Superior temporal gyrus (tissue), 1 donor: ENCODE data around the gene ROR1.
A peak's percentile ranks its signal among the peaks of the same experiment; 100 is the strongest.
"Not testable (repeated sequence)": the region's sequence is repeated elsewhere in the genome, so short reads cannot be mapped to it uniquely, and the experiment has no call there.

Experiments used
- DNase-seq: peaks from one replicate; pipeline ENCODE4 v3.0.0-alpha.2; 2016; ENCODE audit errors: extremely low spot score

Gene ROR1

DNA sequence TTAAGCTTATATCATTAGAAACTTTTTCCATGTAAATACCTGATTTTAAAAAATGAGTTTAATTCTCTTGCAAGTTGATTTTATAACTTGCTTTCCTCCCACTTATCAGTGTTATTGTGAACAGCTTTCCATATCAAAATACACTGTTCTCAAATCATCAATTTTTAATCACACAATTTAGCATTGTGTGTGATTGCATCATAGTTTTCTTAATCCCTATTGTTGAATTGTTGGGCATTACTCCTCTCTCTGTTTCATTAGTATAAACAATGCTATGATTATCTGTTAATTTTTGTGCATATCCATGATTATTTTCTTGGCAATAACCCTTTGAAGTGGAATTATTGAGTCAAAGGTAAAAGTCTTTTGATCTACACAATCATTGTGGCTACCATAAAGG is 48.7 kb downstream of the ROR1 start:
- DNase-seq, result no peak

DNA sequence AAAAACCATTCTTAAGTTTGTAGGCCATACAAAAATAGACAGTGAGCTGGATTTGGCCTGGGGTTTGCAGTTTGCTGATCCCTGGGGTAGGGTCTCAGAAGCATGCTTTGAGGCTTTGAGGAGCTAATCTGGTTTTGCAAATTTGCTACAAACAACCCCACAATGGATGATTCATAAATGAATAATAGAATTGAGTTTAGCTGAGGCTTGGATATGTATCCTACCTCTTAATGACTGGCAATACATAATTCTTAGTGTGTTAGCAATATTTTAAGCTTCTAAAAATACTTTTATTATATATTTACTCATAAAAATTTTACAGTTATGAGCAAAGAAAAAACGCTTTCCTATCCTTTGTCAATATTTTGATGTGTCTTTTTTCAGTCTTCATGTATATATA is 50.6 kb downstream of the ROR1 start:
- DNase-seq, result no peak

DNA sequence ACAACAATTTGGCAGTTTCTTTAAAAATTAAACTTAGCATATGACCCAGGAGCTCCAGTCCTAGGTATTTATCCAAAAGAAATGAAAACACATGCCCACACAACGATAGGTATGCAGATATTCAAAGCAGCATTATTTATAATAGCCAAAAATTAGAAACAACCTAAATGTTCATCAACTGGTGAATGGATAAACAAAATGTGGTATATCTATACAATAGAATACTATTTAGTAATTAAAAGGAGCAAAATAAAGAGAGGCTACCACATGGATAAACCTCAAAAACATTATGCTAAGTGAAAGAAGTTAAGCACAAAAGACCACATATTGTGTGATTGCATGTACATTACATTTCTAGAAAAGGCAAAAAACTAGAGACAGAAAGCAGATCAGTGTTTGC is 51.3 kb downstream of the ROR1 start:
- DNase-seq, result no peak

DNA sequence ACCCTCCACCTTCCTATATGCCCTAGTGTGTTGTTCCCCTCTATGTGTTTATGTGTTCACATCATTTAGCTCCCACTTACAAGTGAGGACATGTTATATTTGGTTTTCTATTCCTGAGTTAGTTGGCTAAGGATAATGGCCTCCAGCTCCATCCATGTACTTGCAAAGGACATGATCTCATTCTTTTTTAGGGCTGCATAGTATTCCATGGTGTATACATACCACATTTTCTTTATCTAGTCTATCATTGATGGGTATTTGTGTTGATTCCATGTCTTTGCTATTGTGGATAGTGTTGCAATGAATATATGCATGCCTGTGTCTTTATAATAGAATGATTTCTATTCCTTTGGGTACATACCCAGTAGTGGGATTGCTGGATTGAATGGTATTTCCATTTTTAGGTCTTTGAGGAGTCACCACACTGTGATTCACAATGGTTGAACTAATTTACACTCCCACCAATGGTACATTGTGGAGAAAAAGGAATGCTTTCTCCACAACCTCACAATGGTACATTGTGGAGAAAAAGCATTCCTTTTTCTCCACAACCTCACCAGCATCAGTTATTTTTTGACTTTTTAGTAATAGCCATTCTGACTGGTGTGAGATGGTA is 52.5 kb downstream of the ROR1 start:
- not testable (repeated sequence) for DNase-seq

DNA sequence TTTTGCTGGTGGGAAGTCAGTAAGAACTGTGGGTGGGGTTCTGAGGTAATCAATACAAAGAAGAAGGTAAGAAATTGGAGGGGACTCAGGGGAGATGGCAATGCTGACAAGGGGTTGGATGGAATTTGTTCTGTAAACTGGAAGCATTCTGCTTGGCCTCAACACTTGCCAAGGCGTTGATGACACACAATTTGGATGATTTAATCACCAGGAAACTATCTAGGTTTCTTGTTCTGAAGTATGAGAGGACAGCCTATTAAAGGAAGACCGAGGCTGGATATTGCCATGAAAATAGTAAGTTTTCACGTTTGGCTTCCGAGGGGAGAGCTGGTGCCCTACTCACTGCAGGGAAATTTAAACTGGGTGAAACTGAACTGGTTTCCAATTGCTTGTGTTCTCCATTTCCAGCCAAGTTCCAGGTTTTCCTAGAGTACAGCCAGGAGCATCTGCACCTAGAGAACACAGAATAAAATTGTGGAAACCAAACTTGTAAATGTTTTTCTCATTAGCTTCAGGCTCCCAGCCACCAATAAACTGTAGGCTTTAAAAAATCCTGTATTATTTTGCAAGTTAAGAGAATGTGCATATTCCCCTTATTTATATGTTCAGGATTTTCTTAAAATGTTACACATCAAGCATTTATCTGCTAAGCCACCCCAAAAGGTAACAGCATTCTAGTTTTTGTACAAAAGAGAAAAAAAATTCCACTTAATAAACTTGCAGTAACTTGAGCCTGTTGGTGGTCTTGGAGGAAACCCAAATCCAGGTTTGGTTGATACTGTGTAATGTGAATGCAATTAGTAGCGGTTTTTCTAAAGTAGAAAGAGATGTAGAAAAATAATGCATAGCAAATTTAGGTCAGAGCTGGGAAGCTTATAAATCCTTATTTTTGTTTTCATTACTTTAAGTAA is 53.8 kb downstream of the ROR1 start:
- no peak for DNase-seq

DNA sequence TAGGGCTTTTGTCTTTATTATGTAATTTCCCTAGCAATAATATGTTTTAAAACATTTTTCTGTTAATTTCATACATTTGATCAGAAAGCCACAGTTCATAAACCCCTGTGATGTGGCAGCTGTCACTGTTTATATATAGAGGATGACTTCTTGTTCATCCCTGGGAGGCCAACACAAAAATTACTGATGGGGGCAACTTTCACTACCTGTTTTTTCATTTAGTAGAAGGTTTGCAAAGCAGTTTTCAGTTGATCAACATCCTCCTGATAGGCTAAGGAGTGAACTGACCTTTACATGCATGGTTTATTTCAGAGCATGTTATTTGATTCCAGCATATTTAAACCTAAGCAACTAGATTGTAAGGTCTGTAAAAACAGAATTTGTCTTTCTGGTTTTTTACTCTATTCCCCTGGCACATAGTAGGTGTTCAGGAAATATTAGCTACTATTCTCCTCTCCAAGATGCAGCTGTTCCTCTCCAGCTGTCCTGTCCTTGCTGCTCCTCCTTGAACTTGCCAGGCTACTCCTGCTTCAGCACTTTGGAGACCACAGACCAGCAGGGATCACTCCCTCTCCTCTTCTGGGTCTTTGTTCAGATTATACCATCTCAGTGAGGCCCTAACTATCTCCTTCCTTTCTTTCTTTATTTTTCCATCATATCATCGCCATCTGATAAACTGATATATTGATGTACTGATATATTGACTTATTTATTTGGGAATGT is 54.7 kb downstream of the ROR1 start:
- no peak for DNase-seq

DNA sequence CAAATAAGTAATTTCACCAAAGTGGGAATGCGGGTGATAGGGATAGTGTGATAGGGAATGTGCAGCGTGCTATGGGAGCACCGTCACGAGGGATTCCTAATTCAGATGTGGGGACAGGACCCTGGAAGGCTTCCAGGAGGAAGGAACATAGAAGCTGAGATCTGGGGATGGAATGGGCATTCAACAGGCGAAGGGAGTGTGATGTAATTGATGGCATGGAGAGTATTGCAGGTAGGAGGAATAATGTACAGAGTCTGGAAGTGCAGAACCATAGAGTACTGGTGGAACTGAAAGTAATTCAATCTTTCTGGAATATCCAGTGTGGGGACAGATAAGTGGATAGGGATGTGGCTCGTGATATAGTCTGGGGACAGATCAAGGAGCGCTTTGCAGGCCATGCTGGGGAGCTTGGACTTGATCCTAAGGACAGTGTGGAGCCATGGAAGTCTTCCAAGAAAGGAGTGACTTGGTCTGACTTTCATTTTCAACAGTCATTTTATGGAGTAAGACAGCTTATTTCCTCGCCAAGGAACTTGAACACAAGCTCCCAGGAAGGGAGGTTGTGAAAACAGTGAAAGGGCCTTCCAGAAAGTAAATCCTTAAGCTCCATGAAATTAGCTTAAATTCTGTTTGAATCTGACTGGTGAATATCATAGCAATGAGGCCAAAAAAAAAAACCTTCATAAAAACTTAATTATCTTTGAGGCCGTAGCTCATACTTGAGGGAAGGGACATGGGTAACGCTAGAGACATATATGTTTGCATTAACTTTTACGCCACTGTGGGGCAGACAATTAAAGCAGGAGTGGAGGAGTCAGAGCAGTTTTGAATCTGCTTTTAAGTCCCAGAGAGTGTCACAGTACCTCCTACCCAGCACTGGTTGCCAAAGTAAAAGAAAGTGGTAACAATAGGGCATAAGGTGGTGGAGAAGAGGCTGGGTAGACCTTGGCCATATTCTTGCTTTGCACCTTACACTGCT is 55.8 kb downstream of the ROR1 start:
- DNase-seq, result no peak

DNA sequence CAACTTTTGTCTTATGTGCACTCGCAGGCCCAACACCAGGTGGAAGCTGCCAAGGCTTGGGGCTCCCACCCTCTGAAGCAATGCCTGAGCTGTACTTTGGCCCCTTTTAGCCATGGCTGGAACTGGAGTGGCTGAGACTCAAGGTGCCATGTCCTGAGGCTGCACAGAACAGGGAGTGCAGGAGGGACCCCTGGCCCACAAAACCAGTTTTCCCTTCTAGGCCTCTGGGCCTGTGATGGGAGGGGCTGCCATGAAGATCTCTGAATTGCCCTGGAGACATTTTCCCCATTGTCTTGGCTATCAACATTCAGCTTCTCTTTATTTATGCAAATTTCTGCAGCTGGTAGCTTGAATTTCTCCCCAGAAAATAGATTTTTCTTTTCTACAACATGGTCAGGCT is 57.6 kb downstream of the ROR1 start:
- no peak for DNase-seq

DNA sequence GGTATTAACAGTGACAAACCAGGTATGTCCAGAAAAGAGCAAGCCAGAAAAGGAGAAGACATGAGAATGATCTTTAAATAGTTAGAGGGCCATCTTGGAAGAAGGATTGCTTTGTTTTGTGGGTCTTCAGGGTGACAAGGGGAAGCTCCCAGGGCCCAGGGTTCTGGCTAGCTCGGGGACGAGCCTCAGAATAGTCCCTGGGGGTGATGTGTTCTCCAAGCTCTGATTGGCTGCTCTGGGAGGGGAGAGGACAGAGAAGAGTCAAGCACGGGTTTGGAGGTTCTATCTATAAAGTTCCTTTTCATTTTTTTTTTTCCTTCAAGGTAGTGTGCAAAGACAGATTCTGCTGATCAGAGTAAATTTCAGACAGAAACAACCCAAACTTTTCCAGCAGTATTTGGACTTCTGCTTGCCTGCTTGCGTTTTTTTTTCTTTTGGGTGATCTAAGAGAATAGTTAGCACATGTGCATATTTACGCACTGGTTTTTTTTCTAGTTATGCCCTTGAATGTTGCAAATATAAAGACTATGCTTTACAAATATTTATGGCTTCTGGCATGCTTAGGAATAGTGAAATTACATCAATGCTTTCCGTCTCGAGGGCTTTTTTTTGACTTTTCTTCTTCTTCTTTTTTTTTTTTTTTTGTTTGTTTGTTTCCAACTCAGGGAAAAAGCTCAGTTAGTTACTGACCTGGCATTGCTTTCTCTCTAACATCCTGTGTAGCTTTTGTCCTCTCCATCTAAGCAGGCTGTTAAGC is 59.7 kb downstream of the ROR1 start:
- DNase-seq, result no peak

DNA sequence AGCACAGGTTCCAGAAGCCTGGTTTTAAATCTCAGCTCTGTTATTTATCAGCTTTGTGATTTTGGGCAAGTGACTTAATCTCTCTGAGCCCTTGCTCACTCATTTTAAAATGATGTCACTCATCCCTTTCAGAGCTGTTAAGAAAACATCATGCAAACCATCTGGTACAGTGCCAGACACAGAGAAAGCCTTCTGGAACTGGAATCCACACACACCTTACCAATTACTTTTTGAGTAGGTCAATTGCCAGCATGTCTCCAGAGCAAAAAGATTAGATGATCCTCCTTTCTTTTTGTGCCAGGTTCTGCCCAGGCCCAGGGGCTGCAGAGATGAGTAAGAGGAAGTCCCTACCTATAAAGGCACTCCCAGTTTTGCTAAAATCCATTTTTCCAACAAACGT is 61.3 kb downstream of the ROR1 start:
- no peak for DNase-seq

DNA sequence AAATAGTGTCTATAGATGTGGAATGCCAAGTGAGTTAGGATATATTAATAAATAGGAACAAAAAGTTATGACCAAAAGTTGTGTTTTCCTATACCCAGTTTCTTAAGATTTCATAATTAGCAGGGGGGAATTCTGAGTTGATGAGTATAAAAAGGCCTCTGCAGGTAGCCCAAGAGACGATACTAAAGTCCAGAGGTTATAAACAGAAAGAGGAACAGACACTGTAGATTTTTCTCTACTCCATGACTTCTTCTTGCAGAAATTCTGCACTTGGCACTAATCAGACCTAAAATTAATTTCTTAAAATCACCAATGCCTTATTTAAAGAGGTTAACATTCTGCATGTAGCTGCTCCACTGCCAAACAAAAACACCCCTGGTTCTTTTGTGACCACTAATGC is 62.6 kb downstream of the ROR1 start:
- DNase-seq, result no peak

DNA sequence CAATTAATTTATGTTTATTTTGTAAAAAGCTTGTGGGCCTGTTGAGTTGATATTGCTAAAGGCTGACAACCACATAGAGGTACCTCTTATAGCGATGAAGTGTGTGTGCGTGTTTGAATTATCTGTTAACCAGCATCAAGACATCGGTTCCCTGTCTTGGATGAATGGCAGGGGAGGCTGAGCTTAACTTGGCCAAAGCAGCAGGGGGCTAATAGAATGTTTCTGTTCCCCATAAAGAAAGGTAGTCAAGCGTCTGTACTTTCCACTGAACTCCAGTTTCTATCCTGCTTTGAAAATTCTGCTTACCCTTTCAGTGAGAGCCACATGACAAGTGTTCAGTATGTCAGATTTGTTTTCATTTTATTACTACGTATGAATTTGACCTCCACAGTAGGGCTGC is 63.0 kb downstream of the ROR1 start:
- DNase-seq, result no peak

DNA sequence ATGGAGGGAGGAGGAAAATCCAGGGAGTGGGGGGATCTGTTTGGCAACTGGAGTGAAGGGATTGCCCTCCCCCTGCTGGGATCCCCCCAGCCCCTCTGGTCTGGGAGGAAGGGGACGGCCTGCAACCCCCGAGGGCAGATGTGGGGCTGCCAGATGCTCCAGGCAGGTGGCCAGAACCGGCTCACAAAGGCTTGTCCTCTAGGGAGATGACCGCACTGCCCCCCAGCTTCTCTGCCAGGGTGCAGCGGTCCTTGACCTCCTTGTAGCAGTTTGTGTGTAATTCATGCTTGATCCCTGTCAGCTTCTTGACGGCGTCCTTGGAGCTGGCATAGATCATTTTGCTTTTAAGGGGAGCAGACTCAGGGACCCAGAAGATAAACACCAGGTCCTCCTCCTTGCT is 69.2 kb downstream of the ROR1 start:
- no peak for DNase-seq

DNA sequence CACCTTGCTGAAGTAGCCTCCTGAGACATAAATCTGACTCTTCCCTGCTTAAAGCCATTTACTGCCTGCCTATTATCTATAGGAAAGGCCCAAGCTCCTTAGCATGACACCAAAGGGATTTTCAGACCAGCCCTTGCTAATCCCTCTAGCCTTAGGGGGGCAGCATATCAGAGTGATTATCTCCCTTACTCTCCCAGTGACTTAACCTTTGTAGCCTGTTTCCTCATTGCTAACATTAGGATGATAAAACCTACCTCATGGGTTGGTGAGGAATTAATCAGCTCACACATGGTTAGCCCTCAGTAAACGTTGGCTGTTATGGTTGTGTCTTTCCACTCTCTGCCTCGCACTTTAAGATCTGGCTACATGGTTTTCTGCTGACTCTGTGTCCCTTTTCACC is 70.1 kb downstream of the ROR1 start:
- DNase-seq, result no peak

DNA sequence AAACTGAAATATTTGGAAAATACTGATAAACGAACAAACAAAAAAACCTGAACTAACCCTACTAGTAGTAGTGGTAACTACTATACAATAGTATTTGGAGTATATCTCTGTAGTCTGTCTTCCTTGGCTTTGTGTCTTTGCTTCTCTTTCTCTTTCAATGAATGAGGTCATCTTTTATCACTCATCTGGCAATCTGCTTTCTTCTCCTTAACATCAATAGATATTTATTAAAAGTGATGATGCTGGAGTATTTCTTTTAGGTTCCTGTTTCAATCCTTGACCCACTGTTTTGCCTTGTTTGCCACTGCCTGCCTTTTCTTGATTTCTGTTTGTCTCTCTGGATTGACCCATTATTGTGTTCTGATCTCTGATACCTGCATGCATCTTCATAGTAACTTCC is 71.5 kb downstream of the ROR1 start:
- no peak for DNase-seq

DNA sequence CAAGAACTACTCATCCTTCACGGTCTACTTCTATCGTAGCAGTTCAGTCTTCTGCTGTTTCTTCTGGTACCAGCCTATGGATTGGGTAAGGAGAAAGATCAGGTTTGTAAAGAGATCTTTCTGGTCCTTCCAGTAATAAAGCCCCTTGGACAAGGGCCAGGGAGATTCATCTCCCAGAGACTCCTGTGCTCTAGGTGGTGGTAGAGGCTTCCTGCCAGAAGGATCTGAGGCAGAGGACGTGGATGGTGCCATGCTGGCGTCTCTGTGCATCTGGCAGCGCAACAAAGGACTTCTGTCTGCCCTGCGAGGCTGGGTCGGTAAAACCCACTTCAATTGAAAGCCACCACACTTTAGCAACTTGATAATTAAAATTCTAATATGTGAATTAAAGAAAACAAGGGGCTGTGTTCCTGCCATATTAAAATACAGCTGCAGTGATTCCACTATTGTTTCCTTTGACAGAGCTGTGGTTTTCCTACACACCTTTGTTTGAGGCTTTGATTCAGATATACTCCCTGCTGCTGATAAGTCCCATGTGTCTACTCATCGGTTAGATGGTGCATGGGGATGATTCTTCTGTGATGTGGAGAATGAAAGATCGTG is 73.6 kb downstream of the ROR1 start:
- peak; percentile 62 for DNase-seq

DNA sequence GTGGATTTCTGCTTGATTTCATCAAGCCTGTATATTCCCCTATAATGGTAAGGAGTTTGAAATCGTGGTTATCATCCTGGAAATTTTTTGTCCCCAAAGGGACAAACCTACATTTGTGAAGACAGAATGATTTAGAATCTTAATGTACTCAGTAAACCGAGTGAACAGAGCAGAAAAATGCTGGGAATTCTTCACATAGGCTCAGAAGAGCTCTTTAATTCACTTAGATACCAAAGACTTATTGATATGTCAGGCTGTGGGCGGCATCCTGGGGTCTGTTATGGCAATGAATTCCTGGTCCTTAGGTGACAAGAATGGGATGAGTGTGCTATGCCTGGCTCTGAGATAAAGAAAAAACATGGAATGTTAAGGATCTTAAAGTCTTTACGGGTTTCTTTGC is 74.9 kb downstream of the ROR1 start:
- no peak for DNase-seq

DNA sequence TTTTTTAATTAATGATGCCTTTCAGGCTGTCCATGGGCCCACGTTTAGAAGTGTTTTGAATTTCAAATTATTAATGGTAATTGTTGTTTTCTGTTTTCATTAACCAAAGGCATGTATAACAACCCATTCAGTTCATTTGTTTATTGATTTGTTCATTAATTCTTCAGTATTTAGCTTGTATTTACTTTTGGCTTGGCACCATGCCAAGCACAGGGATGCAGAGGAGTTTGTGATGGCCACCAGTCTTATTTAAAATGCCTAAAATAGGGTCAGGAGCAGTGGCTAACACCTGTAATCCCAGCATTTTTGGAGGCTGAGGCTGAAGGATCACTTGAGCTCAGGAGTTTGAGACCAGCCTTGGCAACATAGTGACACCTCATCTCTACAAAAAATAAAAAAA is 75.3 kb downstream of the ROR1 start:
- no peak for DNase-seq

DNA sequence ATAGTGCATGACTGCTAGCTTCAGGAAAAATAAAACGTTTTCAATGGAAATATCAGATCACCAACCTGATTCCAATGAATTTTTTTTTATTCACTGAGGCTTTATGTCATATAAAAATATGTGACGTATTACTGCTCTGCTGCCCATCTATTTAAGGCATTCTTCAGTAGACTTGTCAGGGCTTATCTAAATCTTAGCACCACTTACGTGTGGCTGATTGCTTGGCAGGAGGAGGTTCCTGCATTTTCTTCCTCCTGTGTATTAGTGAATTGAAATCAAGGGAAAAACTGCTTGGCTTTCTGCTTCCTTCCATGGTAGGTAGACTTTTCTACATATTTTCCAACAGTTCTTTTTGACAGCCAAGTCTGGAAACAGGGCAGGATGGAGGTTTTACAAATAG is 80.3 kb downstream of the ROR1 start:
- no peak for DNase-seq

DNA sequence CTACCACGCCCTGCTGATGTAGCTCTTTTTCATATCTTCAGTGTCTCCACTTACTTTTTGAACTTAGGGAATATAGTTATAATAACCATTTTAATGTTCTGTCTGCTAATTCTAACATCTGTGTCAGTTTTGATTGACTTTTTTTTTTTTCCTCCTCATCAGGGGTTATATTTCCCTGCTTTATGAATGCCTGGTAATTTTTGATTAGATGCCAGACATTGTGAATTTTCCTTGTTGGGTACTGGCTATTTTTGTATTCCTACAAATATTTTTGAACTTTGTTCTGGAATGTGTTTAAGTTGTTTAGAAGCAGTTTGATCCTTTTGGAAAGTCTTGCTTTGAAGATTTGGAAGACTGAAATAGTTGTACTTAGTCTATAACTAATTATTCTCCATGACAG is 82.1 kb downstream of the ROR1 start:
- no peak for DNase-seq

DNA sequence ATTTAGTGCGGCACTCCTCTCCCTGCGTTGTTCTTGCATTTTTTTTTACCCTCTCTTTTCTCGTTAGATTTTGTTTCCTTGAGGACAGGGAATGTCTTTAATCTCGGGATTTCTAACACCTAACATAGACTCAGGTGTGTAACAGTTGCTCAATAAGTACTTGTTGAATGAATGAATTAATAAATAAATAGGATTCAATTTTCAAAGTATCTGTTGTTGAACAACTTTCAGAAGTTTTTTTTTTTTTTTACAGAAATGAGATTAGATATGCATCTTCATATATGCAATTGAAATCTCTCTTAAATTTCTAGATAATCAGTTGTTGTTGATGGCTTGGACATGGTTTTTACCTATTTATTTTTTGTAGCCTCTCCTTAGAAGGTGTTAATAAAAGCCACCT is 83.1 kb downstream of the ROR1 start:
- DNase-seq, result no peak
